Activated CD8-positive, alpha-beta memory T cell treated with anti-CD3 and anti-CD28 coated beads, Interleukin-2, amount 50 U/mL, for 48 hours (primary cell): ENCODE measurements around the gene C1orf74.

Experiments used
- DNase-seq: peaks from one replicate; pipeline ENCODE4 v3.0.0-alpha.2; 2020

C1orf74 gene

DNA sequence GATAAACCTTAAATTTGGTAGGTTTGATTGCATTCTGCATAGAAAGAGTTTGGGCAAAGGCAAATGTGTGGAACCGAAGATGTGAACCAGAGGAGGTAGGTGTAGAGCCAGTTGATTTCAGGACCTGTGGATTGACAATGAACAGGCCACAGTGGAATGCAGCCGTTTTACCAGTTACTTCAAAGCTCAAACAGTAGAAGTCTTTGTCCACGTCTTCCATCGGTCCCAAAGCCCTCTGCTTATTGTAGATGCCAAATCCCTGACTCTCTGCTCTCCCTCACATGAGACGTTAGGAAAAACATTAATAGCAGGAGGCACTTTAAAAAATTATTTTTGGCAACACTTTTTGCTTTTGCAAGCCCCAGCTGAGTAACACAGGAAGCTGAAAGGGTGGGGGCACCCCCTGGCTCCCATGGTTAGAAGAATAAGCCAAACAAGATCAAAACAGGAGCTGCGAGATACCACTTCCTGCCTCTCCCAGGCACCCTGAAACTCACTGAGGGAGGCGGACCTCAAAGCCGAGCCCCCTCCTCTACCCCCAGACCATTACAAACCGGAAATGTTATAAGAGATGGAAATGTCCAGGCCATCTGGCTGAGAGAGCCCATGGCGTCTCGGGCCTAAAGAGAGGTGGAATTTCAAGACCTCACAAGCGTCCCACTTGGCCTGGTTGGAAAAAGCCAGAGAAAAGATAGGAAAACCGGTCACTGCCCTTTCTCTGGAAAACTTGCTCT lies 15.0 kb downstream of the C1orf74 start:
- DNase-seq: peak; percentile 78

DNA sequence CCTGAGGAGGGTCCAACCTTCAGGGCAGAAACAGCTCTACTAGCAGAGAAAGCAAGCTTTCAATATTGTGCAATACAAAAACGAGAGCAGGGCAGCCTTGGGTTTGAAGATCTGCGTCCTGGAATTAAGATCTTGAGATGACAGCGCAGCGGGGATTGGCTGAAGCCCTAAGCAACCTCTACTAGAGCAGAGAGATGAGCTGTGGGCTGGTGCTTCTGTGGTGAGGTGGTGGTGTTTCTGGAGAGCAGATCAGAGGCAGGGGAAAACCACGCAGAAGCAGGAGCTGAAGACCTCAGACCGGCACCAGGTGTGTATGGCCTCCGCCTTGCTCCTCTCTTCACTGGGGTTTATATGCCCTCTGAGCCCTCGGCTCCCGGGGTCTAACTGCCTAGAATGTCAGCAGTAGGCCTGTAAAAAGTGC lies 16.0 kb downstream of the C1orf74 start:
- DNase-seq: peak; percentile 86

DNA sequence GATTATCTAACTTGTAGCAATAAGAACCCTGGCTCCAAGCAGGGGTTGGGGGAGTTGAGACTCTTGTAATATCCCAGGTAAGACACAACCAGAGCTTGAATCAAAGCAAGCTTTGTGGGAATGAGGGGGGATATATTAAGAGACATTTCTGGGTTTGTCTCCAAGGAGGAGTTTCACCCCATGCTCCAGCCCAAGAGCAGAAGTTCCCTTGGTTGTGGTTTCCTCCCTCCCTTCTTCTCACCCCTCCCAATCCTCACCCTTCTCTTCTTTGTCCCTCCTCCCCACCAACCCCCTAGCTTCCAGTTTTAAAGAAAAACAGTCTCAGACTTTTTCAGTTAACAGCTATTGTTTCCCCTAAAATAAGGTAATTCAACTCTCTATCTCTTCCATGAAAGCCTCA lies 16.7 kb downstream of the C1orf74 start:
- DNase-seq: no peak

DNA sequence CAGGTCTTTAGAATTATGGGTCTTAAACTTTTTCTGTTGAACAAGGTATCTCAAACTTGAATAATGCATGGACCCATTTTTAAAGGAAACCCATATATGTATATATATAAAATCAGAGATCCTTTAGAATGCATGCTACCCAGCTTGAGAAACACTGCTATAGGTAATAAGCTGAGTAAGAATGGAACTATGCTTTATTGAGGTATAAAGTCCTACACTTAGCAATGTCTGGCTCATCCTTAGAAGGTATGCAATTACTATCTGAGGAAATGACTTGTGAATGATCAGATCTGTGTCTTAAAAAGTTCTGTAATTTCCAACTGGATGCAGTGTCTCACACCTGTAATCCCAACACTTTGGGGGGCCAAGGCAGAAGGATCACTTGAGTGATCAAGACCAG lies 17.3 kb downstream of the C1orf74 start:
- no peak for DNase-seq

DNA sequence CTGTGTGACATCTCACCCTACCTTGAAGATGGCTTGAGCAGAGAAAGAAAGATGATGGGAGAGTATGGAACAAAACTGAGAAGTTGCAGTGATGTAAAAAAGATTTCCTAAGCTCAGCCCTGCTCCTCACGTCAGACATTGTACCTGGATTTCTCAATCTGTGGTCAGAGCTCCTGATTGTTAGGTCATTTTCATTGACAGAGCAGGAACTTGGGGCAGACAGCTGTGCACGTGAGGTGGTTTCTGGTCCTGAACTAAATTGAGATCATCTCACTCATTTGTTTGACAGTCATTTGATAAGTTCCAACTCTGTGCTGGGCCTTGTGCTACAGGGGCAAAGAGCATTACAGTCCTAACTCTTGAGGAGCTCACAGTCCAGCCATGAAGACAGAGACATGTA lies 18.3 kb downstream of the C1orf74 start:
- no peak for DNase-seq

DNA sequence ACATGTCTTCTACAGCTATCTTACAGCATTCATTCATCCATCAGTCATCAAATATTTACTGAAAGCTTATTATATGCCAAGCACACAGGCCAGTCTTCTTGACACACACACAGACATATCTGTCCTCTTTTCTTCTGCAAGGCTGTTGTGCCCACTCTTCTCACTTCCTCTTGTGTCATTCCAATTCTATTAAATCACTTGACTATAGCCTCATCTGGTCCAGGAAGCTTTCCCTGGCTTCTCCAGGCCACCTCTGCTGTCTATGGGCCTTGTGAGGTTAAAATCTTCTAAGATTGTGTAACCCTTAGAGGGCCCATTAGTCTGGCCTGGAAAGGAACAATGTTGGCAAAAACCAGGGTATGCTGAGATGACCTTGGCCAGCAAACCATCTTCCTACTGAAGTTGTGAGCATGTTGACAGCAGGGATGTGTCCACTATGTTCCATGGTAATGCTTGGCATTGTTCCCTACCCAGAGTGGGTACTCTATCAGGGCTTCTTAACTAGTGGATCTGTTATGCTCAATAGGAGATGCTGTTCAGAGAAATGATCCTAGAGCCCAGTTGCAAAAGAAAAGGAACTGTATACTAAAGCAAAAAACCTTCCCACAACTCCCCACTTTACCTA lies 23.2 kb downstream of the C1orf74 start:
- DNase-seq: no peak

DNA sequence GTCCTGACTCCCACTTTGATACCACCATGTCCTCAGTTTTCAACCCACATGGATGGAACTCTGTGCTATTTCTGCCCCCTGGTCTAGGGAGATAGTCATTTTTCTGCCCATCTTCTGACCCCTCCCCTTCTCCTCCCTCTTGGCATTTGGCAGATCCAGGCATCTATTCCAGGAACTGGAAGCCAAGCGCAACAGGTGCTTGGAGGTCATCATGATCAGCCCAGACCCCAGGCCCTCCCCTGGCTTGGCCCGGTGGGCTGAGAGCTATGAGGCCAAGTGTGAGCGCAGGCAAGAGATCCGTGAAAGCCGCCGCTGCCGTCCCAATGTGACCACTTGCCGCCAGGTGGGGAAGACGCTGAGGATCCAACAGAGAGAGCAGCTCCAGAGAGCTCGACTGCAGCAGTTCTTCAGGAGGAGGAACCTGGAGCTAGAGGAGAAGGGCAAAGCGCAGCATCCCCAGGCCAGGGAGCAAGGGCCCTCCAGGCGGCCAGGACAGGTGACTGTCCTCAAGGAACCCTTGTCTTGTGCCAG lies 24.5 kb downstream of the C1orf74 start:
- DNase-seq: no peak

DNA sequence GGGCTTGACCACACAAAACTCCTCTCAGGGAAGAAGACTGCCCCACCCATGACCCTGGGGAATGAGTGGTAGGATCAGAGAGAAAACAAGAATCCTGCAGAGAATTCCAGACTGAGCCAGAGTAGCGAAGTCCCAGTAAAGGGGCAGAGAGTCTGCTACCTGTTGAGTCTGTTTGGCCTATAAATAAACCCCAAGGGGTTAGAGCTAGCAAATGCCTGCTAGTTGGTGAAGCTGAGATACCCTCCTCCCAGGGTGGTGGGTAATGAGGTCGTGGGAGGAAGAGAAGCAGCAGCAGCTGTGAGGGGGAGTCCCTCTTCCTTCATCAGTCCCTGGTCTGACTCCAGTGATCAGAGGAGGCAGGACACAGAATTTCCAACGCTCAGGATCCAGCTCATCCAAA lies 26.0 kb downstream of the C1orf74 start:
- DNase-seq: no peak

DNA sequence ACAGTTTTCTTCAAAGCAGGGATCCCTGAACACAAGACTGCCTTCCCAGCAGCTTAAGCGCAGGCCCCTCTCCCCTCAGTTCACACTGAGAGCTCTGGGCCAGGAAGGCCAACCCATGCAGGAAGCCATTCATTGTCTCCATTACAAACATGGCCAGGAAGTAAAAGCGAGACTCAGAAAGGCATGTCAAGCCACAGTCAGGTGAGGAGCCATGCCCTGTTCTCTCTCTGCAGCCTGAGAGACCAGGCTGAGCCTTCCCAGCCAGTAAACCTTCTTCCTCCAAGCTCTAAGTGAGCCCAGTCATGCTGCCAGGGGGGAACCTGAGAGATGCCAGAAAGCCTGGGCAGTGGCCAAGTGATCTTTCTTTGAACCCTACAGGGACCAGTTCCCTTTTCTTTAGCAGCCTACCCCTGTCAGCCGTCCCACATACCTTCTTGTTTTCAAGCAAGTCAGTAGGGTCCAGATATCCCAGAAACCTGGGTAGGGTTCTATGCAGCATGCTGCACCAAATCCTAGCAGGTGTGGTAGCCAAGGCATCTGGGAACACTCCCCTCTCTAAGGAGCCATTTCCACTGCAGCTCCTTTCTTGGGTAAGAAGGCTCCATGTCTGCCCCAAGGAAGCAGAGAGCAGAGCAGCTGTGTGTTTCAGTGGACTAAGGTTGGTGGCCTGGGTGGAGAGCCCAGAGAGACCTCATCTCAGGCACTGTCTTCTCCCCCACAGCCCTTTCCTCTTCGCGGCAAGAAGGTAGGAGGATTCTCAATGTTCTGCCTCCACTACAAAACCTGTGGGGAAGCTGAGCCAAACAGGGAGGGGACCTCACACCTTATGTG lies 27.5 kb downstream of the C1orf74 start:
- peak; percentile 70 for DNase-seq

DNA sequence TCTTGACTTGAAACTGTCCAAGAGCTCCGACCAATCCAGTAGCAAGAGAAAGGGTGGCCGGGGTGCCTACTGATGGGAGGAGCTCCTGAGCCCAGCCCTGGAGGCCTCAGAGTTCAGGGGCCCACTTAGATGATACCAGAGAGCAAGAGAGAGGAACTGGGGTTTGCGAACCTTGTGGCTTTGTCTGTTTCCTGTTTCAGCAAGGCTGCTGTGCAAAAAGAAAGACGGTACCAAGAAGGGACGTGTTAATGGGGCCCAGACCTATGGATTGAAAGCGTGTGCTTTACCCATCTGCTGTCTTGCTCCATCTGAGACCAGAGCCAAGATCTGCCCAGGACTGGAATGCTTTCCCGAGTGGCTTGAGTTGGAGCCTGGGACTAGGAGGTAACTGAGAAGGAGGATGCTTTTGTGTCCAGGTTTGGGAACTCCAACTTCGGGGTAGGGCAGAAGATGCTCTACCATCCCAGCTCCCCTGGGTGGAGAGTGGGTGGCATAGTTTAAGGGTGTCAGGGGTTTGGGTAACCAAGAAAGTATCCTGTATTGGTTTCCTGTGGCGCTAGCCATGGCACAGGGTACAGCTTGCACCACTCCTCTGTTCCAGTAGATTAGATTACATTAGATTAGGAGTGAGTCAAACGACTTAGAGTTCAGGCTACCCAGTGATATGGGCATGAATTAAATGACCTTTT lies 28.3 kb downstream of the C1orf74 start, which contains the start of gene TRAF3IP3:
Gene TRAF3IP3, plus strand, starts transcription at position 128 of the 689 bp plus-strand sequence. CDS start 3,987 bp downstream, outside the sequence.
- peak; percentile 83 for DNase-seq

DNA sequence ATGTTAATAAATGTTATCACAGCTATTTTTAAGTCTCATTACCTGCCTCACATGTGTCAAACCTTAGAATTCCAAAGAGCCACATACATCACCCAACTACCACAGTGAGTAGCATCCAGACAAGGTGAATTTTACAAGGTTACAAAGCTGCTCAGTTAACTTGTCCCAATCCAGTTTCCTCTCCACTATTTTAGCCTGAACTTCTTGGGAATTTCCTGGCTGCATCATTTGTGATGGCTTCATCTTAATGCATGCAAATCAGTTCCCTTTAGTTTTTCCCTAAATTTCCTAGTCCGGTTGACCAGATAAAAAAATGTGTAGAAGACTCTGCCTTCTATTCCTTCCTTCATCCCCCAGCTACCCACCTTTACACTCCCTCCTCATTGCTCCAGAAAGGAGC lies 29.1 kb downstream of the C1orf74 start:
- no peak for DNase-seq

DNA sequence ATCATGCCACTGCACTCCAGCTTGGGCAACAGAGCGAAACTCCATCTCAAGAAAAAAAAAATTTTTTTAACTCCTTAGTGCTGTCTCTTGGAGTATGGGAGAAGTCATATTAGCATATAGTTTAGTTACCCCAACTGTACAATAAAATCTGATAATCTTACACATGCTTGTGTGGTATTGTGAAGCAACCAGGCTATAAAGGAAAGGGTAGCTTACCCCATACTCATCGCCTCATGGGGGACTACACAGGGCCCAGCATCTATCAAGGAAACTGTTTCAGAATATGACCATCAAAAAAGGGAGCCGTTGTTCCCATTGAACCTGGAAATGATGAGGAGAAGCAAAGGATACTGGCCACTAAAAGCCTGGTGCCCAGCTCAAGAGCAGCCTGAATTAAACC lies 31.5 kb downstream of the C1orf74 start:
- DNase-seq: no peak

DNA sequence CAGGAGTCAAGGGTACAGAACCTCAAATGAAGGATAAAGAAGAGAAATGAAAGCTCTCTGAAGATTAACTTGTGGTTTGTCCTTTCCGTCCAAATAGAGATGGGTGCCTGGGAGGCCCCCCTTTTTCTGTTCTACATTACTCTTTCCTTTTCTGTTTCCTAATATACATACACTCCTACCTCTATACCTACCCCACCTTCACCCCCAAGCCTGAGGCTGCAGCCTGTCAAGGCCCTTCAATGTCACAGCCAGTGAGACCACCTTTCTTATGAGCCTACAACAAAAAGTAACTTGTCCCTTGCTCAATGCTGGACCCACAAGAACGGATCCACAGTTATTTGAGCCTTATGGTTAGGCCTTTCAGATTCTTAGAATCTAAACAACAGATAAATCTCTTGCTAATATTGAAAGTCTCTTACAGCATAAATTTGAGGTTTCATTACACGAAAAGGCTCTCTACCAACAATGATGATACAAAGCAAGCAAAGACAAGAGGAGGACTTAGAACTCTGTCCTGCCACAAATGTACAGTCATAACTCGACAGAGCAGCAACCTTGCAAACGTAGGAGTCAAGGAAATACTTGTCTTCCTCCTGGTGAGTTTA lies 32.6 kb downstream of the C1orf74 start:
- peak; percentile 75 for DNase-seq

DNA sequence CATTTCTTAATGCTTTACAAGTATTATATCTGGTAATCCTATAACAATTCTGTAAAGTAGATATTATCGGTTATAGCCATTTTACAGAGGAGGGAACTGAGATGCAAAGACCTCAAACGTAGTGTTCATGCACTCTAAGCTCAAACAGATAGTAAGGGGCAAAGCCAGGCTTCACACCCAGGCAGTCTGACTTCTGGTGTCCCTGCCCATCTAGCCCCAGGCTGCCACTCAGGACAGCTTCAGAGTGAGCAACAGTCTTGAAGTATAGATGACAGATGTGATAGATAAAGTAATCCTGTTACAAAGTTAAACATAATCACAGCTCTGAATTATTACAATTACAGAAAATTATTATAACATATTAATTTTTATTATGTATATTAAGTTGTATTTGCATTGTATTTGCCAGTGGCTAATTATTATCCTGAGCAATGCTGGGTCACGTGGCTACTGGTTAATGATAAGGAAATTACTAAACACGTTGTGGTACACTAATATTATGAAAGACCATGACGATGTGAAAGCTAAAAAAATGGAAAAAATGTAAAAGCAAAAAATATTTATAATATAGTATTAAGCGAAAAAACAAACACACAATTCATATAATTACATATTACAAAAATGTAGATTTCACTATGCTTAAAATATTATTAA lies 34.6 kb downstream of the C1orf74 start:
- DNase-seq: no peak

DNA sequence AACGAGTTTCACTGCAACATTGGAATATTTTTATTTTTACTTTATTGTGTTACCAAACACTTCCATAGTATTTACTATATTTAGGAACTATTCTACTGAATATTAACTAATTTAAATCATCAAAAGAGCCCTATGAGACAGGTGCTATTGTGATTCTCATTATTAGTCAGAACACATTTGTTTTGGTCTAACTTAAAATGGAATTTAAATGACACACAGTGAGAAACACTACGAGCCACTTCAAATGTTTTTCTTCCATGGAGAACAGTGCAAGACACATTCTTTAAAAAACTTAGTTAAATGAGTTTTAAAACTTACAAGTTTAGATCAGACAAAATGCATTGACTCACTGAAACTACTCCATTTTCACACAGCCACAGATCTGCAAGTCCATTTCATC lies 35.2 kb downstream of the C1orf74 start:
- DNase-seq: no peak

DNA sequence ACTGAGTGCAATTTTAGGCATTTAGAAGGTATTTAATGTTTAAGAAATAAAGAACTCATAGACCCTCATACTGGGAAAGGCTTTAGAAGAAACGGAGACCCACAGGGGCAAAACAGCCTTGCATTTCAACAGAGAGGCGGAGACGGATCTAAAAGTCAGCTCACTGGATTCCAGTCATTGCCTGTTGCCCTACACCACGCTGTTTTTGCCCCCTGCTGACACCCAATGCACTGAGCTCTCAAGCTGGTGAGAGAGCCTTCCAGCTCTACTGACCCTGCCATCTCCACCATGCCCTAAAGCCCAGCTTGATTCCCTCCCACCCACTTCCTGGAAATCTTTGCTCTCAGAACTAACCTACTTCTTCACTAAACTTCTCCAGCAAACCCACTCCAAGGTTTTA lies 35.7 kb downstream of the C1orf74 start:
- DNase-seq: no peak

DNA sequence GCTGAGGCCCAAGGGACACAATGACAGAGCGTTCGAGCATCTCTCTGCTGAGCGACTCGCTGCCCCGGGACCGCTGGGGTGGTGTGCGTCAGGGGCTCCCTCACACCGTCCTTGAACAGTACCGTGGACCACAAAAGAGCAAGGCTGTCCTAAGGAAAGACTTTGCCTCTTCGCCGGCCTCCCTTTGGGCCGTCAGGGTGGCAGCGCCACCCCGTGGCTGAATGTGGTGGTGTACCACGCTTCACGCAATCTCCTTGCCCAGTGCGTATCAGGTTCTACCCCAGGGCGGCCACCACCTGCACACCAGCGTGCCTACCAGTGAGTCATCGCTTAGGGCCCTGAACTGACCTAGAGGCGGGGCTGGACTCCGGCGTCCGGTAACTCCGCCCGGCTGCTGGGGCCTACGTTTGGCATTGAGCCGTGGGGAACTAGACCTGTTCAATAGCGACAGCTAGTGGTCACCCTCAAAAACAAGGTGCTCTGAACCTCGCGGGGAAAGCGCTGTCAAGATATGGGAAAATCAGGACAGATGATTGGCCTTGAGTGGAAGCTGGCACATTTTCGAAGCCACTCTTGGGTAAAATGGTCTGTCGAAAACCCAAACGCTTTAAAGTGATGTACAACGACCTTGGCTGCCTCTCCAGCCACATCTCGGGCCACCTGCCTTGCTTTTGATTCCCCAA lies 36.6 kb downstream of the C1orf74 start:
- DNase-seq: peak; percentile 97

DNA sequence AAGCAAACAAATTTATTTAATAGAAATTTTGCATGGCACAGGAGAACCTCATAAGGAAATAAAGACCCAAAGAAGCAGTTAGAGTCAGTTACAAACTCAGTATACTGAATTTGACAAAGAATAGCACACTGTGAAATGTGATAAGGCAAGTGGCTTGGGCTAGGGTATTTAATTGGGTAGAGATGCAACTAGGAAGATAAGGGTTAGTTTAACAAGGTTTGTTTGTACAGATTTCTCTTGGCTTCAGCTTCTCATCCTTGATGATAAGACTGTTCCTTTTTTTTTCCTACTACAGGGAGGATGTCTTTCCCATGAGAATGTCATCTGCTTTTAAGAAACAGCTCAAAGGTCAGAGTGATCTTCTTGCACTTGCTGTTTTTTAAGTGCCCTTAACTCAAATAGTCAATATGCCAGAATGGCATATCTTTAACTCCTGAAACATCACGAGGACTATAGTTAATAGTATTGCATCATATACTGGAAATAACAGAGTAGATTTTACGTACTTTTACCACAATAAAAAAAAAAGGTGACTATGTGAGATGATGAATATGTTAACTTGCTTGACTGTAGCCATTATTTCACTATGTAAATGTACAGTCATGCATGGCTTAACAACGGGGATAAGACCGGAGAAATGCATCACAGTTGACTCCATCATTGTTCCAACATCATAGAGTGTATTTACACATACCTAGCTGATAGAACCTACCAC lies 37.8 kb downstream of the C1orf74 start:
- DNase-seq: no peak

DNA sequence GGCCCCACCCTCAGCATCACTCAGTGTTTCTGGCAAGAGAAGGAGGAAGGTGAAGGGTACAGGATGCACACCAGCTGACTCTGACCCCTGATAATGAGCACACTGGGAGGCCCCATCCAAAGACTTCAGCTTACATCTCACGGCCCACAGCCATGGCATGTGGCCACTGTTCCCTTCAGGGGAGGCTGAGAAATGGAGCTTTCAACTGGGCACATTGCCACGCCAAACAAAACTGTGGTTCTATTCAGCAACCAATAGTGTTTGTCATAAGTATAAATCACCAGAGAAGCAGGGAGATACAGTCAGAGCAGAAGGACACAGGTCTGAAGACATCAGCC lies 41.2 kb downstream of the C1orf74 start:
- no peak for DNase-seq

DNA sequence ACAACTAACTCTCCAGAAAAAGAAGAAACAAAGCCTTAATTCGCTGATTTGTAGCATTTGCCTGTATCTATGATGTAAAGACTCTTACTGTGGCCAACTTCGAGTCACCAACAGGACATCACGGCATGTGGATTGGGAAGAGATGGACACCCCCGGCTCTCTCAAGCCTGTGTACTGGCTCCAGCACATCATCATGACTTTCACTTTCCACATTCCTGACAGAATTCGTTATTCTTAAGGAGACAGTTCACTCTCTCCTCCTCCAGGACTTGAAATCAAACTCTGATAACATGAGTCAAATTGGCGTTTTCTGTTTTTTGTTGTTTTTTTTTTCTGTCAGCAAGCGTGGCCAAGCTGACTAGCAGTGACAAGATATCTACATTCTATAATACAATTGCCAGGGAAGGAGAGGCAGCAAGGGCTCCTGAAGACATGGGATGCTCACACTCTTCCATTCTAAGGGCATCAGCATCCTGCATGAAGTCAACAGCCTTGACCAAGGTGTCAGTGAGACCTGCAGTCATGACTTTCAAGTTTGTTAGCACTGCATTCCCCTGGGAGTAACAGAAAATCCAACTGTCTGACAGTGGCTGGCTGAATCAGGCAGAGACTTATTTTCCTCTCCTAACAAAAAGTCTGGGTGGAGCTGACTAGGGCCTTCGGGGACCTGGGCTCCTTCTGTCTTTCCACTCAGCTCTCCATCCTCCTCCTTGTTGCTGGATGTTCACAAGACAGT lies 41.8 kb downstream of the C1orf74 start:
- no peak for DNase-seq
